Measurements from ENCODE around the gene MCCD1.

Gene MCCD1

GRCh38 chr6:31546958-31547726, 18.4 kb downstream of the MCCD1 start, which contains the start of gene NFKBIL1 (continued):
- TF ChIP-seq ZSCAN4 (tag by site-specific recombination; IDR thresholded peaks at IDR 0.05) (peak; percentile 28; the same call in 1 of the 2 replicates), ZNF433 (tag by site-specific recombination; IDR thresholded peaks at IDR 0.05; ENCODE audit: low read depth) (no peak), ZNF670 (tag by site-specific recombination; IDR thresholded peaks at IDR 0.05; ENCODE audit: low read depth) (no peak), ZNF23 (tag by site-specific recombination; IDR thresholded peaks at IDR 0.05; ENCODE audit: borderline replicate concordance) (no peak), ZBTB6 (tag by site-specific recombination; IDR thresholded peaks at IDR 0.05) (peak; percentile 35; the same call in 1 of the 2 replicates), ZBTB17 (tag by site-specific recombination; IDR thresholded peaks at IDR 0.05) (peak; percentile 90), ZSCAN5A (tag by site-specific recombination; IDR thresholded peaks at IDR 0.05) (peak; percentile 55; the same call in 1 of the 2 replicates), PRDM1 (tag by site-specific recombination; IDR thresholded peaks at IDR 0.05) (peak; percentile 90), ZNF292 (tag by site-specific recombination; IDR thresholded peaks at IDR 0.05; ENCODE audit: borderline replicate concordance, low read depth) (no peak), SP2 (tag by site-specific recombination; IDR thresholded peaks at IDR 0.05) (peak; percentile 99), EGR2 (tag by site-specific recombination; IDR thresholded peaks at IDR 0.05; ENCODE audit: low read depth) (peak; percentile 63), ZNF843 (tag by site-specific recombination; IDR thresholded peaks at IDR 0.05) (peak; percentile 37; the same call in 1 of the 2 replicates), ZNF544 (tag by site-specific recombination; IDR thresholded peaks at IDR 0.05) (no peak), ZNF639 (tag by site-specific recombination; IDR thresholded peaks at IDR 0.05) (peak; percentile 91), REPIN1 (tag by site-specific recombination; IDR thresholded peaks at IDR 0.05; ENCODE audit: low read depth) (peak; percentile 77; the same call in 1 of the 2 replicates), PRDM2 (tag by site-specific recombination; IDR thresholded peaks at IDR 0.05; ENCODE audit: borderline replicate concordance) (no peak), GLIS1 (tag by site-specific recombination; IDR thresholded peaks at IDR 0.05) (peak; percentile 65; the same call in 1 of the 2 replicates), YY2 (tag by site-specific recombination; IDR thresholded peaks at IDR 0.05) (peak; percentile 72), ZNF521 (tag by site-specific recombination; IDR thresholded peaks at IDR 0.05) (no peak), ZNF24 (tag by site-specific recombination; IDR thresholded peaks at IDR 0.05) (peak; percentile 85; the same call in 1 of the 2 replicates)
- TF ChIP-seq, protein P1, sequence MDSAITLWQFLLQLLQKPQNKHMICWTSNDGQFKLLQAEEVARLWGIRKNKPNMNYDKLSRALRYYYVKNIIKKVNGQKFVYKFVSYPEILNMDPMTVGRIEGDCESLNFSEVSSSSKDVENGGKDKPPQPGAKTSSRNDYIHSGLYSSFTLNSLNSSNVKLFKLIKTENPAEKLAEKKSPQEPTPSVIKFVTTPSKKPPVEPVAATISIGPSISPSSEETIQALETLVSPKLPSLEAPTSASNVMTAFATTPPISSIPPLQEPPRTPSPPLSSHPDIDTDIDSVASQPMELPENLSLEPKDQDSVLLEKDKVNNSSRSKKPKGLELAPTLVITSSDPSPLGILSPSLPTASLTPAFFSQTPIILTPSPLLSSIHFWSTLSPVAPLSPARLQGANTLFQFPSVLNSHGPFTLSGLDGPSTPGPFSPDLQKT (IDR thresholded peaks at IDR 0.05; ENCODE audit: borderline replicate concordance, low read depth, low read length): no peak
- TF ChIP-seq, protein P2, sequence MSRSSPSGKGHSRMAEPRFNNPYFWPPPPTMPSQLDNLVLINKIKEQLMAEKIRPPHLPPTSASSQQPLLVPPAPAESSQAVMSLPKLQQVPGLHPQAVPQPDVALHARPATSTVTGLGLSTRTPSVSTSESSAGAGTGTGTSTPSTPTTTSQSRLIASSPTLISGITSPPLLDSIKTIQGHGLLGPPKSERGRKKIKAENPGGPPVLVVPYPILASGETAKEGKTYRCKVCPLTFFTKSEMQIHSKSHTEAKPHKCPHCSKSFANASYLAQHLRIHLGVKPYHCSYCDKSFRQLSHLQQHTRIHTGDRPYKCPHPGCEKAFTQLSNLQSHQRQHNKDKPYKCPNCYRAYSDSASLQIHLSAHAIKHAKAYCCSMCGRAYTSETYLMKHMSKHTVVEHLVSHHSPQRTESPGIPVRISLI (tag by site-specific recombination; IDR thresholded peaks at IDR 0.05): no peak
- TF ChIP-seq, protein P3, sequence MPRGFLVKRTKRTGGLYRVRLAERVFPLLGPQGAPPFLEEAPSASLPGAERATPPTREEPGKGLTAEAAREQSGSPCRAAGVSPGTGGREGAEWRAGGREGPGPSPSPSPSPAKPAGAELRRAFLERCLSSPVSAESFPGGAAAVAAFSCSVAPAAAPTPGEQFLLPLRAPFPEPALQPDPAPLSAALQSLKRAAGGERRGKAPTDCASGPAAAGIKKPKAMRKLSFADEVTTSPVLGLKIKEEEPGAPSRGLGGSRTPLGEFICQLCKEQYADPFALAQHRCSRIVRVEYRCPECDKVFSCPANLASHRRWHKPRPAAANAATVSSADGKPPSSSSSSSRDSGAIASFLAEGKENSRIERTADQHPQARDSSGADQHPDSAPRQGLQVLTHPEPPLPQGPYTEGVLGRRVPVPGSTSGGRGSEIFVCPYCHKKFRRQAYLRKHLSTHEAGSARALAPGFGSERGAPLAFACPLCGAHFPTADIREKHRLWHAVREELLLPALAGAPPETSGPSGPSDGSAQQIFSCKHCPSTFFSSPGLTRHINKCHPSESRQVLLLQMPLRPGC (tag by site-specific recombination; IDR thresholded peaks at IDR 0.05): peak; percentile 78
